CD14-positive monocyte (primary cell): ENCODE results near the gene SQSTM1. TPM values are rescaled to one million over a fixed set of nuclear protein-coding genes. Genes with fewer than 3 reads are reported as not detected.

ENCODE experiments used
- DNase-seq, 3 donors: peaks; one replicate each; pipeline ENCODE4 v3.0.0-alpha.2; 2011 to 2022
- H2AFZ ChIP-seq: 2 replicates; pipeline ENCODE4 v1.6.0; 2012; ENCODE audit warnings: mild to moderate bottlenecking, low read depth, low read length, inconsistent platforms; ENCODE audit not compliant: insufficient read depth, poor library complexity, severe bottlenecking
- H3K27ac ChIP-seq, 2 donors: 1 replicate in 1 of 2; 2 replicates in 1 of 2; pipeline ENCODE4 v1.5.1; 2012 to 2013; ENCODE audit warnings: low read length in 2 of 2, control low read depth in 1 of 2, inconsistent platforms in 1 of 2, low read depth in 1 of 2, mild to moderate bottlenecking in 1 of 2
- H3K27me3 ChIP-seq, 2 donors: one replicate each; pipeline versions ENCODE4 v1.6.0 to v1.6.1; 2011 to 2013; ENCODE audit warnings: low read length in 2 of 2; ENCODE audit not compliant: control insufficient read depth in 2 of 2, insufficient read depth in 2 of 2
- H3K36me3 ChIP-seq, 2 donors: replicated peaks in 1 of 2; 1 replicate in 1 of 2; 2 replicates in 1 of 2; pipeline versions ENCODE4 v1.5.1 to v1.6.1; 2012 to 2013; ENCODE audit warnings: low read length in 2 of 2, control low read depth in 1 of 2, inconsistent platforms in 1 of 2, mild to moderate bottlenecking in 1 of 2; ENCODE audit not compliant: insufficient read depth in 2 of 2, control insufficient read depth in 1 of 2
- H3K4me1 ChIP-seq, 2 donors: 1 replicate in 1 of 2; 2 replicates in 1 of 2; pipeline versions ENCODE4 v1.5.1 to v1.6.1; 2012 to 2013; ENCODE audit warnings: low read length in 2 of 2, control low read depth in 1 of 2, inconsistent platforms in 1 of 2, mild to moderate bottlenecking in 1 of 2, moderate library complexity in 1 of 2; ENCODE audit not compliant: insufficient read depth in 2 of 2, control insufficient read depth in 1 of 2
- H3K4me2 ChIP-seq: replicated peaks from 2 replicates; pipeline ENCODE3; 2012; ENCODE audit warnings: low read length, moderate library complexity, mild to moderate bottlenecking; ENCODE audit not compliant: poor library complexity, severe bottlenecking; ENCODE audit errors: extremely low read depth
- H3K4me3 ChIP-seq, 3 experiments: fragments of 200-600 bp in 1 of 3; sonication (generic) in 1 of 3; replicated peaks in 1 of 3; 1 replicate in 2 of 3; 2 replicates in 1 of 3; pipeline ENCODE4 v1.5.1; 2011 to 2013; ENCODE audit warnings: low read length in 3 of 3, mild to moderate bottlenecking in 3 of 3, control low read depth in 2 of 3, low read depth in 2 of 3, inconsistent platforms in 1 of 3, moderate library complexity in 1 of 3
- H3K79me2 ChIP-seq: 2 replicates; pipeline ENCODE4 v1.6.0; 2012; ENCODE audit warnings: mild to moderate bottlenecking, control low read depth, inconsistent platforms, low read length, moderate library complexity; ENCODE audit not compliant: insufficient read depth
- H3K9ac ChIP-seq: 2 replicates; pipeline ENCODE4 v1.6.0; 2017; ENCODE audit warnings: low read length, mild to moderate bottlenecking; ENCODE audit not compliant: insufficient read depth, poor library complexity, severe bottlenecking
- H3K9me3 ChIP-seq, 2 donors: replicated peaks in 1 of 2; 1 replicate in 1 of 2; 2 replicates in 1 of 2; pipeline versions ENCODE4 v1.5.1 to v1.6.1; 2012 to 2013; ENCODE audit warnings: low read length in 2 of 2, control low read depth in 1 of 2; ENCODE audit not compliant: control insufficient read depth in 1 of 2, insufficient read depth in 1 of 2
- H4K20me1 ChIP-seq: 2 replicates; pipeline ENCODE4 v1.6.0; 2012; ENCODE audit warnings: mild to moderate bottlenecking, low read length, control low read depth, moderate library complexity; ENCODE audit not compliant: insufficient read depth
- H3K27ac Mint-ChIP-seq, 7 donors: one replicate each; pipeline ENCODE4 v1.8.0; 2020; ENCODE audit warnings: mild to moderate bottlenecking in 7 of 7, mixed read lengths in 7 of 7, moderate library complexity in 6 of 7, inconsistent platforms in 2 of 7
- H3K27me3 Mint-ChIP-seq, 3 donors: one replicate each; pipeline ENCODE4 v1.8.0; 2021 to 2022; ENCODE audit warnings: low read depth in 3 of 3, mild to moderate bottlenecking in 3 of 3, mixed read lengths in 3 of 3, moderate library complexity in 3 of 3, inconsistent platforms in 1 of 3
- H3K36me3 Mint-ChIP-seq, 2 donors: one replicate each; pipeline ENCODE4 v1.8.0; 2020; ENCODE audit warnings: mixed read lengths in 2 of 2, inconsistent platforms in 1 of 2, mild to moderate bottlenecking in 1 of 2
- H3K4me1 Mint-ChIP-seq: one replicate; pipeline ENCODE4 v1.8.0; 2020; ENCODE audit warnings: mild to moderate bottlenecking, mixed read lengths
- H3K4me3 Mint-ChIP-seq, 2 donors: one replicate each; pipeline ENCODE4 v1.8.0; 2020; ENCODE audit warnings: mild to moderate bottlenecking in 2 of 2, mixed read lengths in 2 of 2, moderate library complexity in 1 of 2
- H3K9me3 Mint-ChIP-seq, 7 donors: one replicate each; pipeline ENCODE4 v1.8.0; 2020 to 2022; ENCODE audit warnings: mixed read lengths in 7 of 7, mild to moderate bottlenecking in 6 of 7, moderate library complexity in 6 of 7, inconsistent platforms in 2 of 7
- CTCF ChIP-seq: fragments of 200-600 bp; IDR thresholded peaks from one replicate; pipeline ENCODE4 v1.8.0; 2022; ENCODE audit warnings: antibody characterized with exemption, mild to moderate bottlenecking
- WGBS: methylation state at CpG from one replicate; pipeline ENCODE4 v1.1.5; 2013; ENCODE audit warnings: missing lambda C conversion rate; ENCODE audit not compliant: insufficient coverage; 5-methylcytosine and 5-hydroxymethylcytosine counted together
- intact Hi-C, 2 donors: fragments of 100-400 bp; cut with micrococcal nuclease; formaldehyde crosslinking; loops; one replicate each; pipeline versions ENCODE4 v1.15.0 to v1.15.1; 2023
- polyA plus RNA-seq, 3 donors: library from polyadenylated mRNA; depleted of rRNA in 1 of 3; unstranded in 2 of 3; stranded (reverse) in 1 of 3; fragments of 300-500 nt in 2 of 3; fragments of >200 nt in 1 of 3; fragmentation: Illumina TruSeq in 2 of 3; gene quantifications; 1 replicate in 2 of 3; 2 replicates in 1 of 3; pipeline ENCODE4 v1.2.3, GENCODE V29; 2012 to 2021

Gene SQSTM1
- polyA plus RNA-seq, 3 donors: 182 to 312 (median 275) TPM

- TF ChIP-seq CTCF: no peak
- Histone ChIP-seq H3K27ac (no peak overlapping the region), H2AFZ (no peak overlapping the region), H3K4me3 (no peak overlapping the region), H3K27me3 (no peaks in the 10 kb centered on the region), H3K4me2 (no peak overlapping the region), H3K9me3 (no peaks in the 10 kb centered on the region), H3K36me3 (peaks cover 89 to 91% of the 10 kb centered on the region in 2 donors), H3K9ac (no peak overlapping the region), H3K4me1 (peaks cover 0 to 10% of the 10 kb centered on the region in 2 donors), H3K79me2 (peaks cover 25% of the 10 kb centered on the region), H4K20me1 (peaks cover 85% of the 10 kb centered on the region)
- 97% methylated on average over 20 of the region's 23 CpGs for WGBS
- Mint-ChIP-seq H3K9me3 (peaks cover 0 to 2% (median 0%) of the 10 kb centered on the region in 7 donors), H3K4me1 (peaks cover 11% of the 10 kb centered on the region), H3K27ac (no peak overlapping the region), H3K27me3 (no peaks in the 10 kb centered on the region), H3K36me3 (peaks cover 85 to 95% of the 10 kb centered on the region in 2 donors), H3K4me3 (no peak overlapping the region)
- intact Hi-C loops: no loop called here
- no peak for DNase-seq
Measured at GRCh38 chr5:179833056-179833708, 12.5 kb downstream of the SQSTM1 start.

GRCh38 chr5:179833709-179834070 is 13.0 kb downstream of the SQSTM1 start:
- Histone ChIP-seq H3K4me1 (peaks cover 0 to 9% of the 10 kb centered on the region in 2 donors), H3K27me3 (no peaks in the 10 kb centered on the region), H4K20me1 (peaks cover 85% of the 10 kb centered on the region), H3K9me3 (no peaks in the 10 kb centered on the region), H2AFZ (no peak overlapping the region), H3K79me2 (peaks cover 23% of the 10 kb centered on the region), H3K36me3 (peaks cover 89 to 91% of the 10 kb centered on the region in 2 donors), H3K9ac (no peak overlapping the region), H3K27ac (no peak overlapping the region), H3K4me3 (no peak overlapping the region), H3K4me2 (no peak overlapping the region)
- H3K27ac Mint-ChIP-seq: no peak overlapping the region
- peaks cover 82 to 95% of the 10 kb centered on the region in 2 donors for H3K36me3 Mint-ChIP-seq
- peaks cover 0 to 2% (median 0%) of the 10 kb centered on the region in 3 donors for H3K27me3 Mint-ChIP-seq
- intact Hi-C loops: no loop called here
- H3K4me1 Mint-ChIP-seq: peaks cover 11% of the 10 kb centered on the region
- no peaks in the 10 kb centered on the region for H3K9me3 Mint-ChIP-seq
- no peak overlapping the region for H3K4me3 Mint-ChIP-seq
- no CpG with 5 or more reads among the region's 3 CpGs for WGBS
- no peak for TF ChIP-seq CTCF
- DNase-seq: no peak
